Cardiac fibroblast (primary cell): ENCODE measurements around the gene PRRT1.

Source experiments
- DNase-seq, 2 donors: peaks; one replicate each; pipeline versions ENCODE4 v3.0.0 to v3.0.0-alpha.2; 2010; ENCODE audit warnings: low read depth in 2 of 2
- H3K4me3 ChIP-seq, 2 donors: replicated peaks in 1 of 2; 1 replicate in 1 of 2; 2 replicates in 1 of 2; pipeline ENCODE4 v1.5.1; 2011; ENCODE audit warnings: low read depth in 2 of 2, low read length in 2 of 2, mild to moderate bottlenecking in 2 of 2, moderate library complexity in 1 of 2
- TF ChIP-seq, protein P1 (sequence below): IDR thresholded peaks from one replicate; pipeline ENCODE4 v1.5.1; 2011; ENCODE audit warnings: low read depth, mild to moderate bottlenecking, low read length, inconsistent platforms

The PRRT1 gene

DNA sequence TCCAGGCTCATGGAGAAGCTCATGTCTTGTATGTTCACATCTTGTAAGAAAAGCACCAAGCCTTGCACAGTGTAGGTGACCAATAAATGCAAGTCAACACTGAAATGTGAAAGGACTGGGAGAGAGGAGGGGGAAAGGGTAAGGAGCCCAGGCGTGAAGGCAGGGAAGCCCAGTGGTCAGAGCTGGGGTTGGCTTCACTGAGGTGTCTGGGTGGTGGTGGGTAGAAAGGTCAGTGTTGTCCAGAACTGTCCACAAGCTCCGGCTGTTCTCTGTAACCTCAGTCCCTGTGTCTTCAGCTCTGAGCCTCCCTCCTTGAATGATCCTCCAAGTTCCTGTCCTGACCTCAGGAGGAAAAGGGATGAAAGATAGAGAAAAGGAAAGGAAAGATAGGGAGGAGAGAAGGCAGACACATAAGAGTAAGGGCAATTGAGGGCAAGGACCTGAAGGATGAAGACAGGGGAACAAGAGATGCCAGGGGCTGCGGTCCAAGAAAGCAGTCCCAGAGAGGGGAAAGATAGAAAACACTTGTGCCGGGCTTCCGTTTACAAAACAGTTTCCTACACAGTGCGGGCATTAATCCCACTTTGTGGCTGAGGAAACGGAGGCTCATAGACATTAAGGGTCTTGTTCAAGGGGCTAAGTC, 40.2 kb downstream of the PRRT1 start:
- TF ChIP-seq, protein P1, sequence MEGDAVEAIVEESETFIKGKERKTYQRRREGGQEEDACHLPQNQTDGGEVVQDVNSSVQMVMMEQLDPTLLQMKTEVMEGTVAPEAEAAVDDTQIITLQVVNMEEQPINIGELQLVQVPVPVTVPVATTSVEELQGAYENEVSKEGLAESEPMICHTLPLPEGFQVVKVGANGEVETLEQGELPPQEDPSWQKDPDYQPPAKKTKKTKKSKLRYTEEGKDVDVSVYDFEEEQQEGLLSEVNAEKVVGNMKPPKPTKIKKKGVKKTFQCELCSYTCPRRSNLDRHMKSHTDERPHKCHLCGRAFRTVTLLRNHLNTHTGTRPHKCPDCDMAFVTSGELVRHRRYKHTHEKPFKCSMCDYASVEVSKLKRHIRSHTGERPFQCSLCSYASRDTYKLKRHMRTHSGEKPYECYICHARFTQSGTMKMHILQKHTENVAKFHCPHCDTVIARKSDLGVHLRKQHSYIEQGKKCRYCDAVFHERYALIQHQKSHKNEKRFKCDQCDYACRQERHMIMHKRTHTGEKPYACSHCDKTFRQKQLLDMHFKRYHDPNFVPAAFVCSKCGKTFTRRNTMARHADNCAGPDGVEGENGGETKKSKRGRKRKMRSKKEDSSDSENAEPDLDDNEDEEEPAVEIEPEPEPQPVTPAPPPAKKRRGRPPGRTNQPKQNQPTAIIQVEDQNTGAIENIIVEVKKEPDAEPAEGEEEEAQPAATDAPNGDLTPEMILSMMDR, result no peak
- peak in 1 of 2 donors; percentile 63 for DNase-seq
- no peak overlapping the region for H3K4me3 ChIP-seq

DNA sequence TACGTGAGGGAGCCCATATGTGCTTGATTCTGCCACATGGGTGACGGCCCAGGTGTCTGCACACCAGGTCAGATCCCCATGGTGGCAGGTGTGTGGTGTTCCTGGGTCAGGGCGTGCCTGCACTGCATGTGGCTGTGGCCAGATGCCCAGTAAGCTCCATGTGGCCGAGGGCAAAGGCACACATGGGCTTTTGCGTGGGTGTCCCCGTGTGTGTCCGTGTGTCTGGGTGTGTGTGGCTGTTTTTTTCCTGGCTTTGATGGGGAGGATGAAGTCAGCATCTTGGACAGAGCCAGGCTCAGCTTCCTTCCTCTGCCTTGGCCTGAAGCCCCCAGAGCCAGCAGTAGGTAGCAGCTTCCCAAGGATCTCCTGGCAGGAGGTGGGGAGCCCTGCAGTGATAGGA, 41.1 kb downstream of the PRRT1 start:
- DNase-seq, result no peak
- TF ChIP-seq, protein P1, result no peak
- no peak overlapping the region for H3K4me3 ChIP-seq

DNA sequence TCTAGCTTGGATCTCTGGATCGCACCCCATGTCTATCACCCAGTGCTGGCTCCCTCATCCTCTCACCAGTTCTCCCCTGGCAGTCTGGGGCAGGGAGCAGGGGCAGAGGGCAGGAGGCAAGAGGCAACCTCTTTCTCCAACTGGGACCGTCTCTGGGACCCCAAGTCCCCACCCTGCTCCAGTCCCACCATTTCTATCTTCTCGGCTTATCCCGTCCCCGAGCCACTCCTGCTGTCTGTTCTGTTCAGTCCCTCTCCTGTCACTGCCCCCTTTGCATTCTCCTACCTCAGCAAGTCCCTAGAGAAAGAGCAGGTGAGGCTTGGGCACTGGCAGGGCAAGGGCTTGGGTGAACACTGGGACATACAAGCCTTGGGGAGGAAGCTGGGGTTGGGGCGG, 42.0 kb downstream of the PRRT1 start:
- no peak overlapping the region for H3K4me3 ChIP-seq

DNA sequence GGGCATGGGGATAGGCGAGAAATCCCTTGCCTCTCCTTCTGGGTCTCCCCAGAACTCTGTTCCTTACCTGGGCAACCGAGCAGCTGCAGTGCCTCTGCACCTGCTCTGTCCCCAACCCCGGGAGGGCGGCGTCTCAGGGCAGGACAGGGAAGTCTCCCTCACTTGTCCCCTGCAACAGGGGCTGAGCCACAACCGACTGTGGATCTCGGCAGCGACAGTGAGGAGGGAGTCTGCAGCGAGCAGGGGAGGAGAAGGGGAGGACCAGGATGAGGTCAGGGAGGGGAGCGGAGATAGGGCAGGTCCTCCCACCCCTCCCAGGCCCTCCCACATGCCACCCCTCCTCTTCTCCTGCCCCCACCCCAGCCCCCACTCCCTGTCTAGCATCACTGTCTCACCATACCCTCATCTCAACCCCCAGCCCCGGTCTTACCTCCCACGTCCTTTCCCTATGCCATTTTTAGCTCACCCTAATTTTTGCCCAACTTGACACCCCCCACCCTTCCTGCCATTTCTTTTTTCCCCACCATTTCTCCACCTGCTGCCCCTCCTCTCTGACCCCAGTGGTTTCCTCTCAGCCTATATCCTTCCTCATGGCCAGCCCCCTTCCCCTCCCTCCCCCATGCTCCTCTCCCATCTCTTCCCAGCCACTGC, 42.5 kb downstream of the PRRT1 start, which contains the start of gene TNXB:
Gene TNXB (minus strand): TSS at position 225 of the 651 bp plus-strand sequence. CDS start 11,140 bp downstream, outside the sequence.
- peak in 1 of 2 donors; percentile 55 for DNase-seq
- H3K4me3 ChIP-seq, result peak within 1 kb of the TSS in 1 of 2 donors; percentile 51
- TF ChIP-seq, protein P1, result no peak

More for the DNA sequence above, 42.0 kb downstream of the PRRT1 start:
- TF ChIP-seq, protein P1, result no peak
- DNase-seq, result no peak

DNA sequence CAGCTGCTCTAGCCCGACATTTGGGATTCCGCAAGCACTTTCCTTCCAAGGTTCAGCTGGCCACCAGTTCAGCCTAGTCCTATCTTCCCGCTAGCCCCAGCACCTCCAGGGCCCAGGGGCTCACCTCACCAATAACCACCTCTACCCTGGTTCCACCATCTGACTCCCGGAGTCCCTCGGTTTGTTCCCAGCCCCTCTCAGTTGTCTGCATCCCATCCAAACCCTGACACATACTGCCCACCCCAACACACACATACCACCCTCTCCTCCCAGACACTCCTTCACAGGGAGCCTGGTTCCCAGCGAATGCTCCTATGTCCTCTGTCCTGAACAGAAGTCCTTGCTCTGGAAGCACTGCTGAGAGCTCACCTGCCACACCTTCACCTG, 43.0 kb downstream of the PRRT1 start:
- DNase-seq, result no peak
- peak overlapping the region in 1 of 2 donors; percentile 51 for H3K4me3 ChIP-seq
- TF ChIP-seq, protein P1, result no peak

DNA sequence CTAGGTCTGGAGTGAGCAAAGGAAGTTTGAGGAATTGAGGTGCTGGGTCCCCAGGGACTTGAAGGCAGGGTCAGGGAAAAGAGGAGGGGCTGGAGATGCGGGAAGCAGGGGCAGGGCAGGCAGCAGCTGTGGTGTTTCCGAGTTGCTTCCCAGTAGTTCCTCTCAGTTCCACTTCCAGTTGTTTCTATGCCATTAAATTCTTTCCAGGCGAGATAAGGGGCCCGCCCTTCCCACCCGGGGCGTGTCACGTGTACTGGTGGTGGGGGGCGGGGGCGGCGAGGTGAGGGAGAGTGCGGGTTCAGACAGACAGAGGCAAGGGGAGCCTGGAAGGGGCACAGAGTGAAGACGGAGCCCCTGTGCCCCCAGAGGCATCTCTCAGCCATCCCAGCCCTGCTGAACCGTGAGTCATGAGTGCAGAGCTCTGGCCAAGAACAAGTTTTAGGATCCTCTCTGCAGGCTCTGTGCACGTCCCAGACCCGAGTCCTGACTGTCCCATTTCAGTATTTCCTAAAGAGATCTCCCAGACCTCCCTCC, 43.6 kb downstream of the PRRT1 start:
- TF ChIP-seq, protein P1, result no peak
- peak; percentile 46 to 90 for DNase-seq
- peak overlapping the region in 1 of 2 donors; percentile 51 for H3K4me3 ChIP-seq
